Measurements from ENCODE around the gene TMED8.
"Not testable (repeated sequence)": the region's sequence is repeated elsewhere in the genome, so short reads cannot be mapped to it uniquely, and the experiment has no call there.

Gene TMED8

GRCh38 chr14:77359626-77360025 lies 17.3 kb downstream of the TMED8 start:
- DNase-seq = no peak

DNA sequence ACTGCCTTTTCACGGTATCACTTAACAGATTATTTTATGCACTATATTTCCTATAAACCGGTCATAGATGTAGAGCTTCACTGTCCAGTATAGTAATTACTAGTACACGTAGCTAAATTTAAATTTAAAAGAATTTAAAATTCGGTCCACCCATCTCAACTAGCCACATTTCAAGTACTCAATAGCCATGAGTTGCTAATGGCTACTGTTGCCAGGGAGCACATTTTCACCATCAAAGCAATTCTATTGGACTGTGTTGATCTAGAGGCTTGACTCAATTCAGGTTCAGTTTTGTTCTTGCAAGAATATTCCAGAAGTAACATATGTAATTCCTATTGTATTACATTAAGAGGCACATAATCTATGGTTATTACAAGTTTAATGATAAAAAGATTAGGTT lies 20.0 kb downstream of the TMED8 start:
- no peak for DNase-seq

DNA sequence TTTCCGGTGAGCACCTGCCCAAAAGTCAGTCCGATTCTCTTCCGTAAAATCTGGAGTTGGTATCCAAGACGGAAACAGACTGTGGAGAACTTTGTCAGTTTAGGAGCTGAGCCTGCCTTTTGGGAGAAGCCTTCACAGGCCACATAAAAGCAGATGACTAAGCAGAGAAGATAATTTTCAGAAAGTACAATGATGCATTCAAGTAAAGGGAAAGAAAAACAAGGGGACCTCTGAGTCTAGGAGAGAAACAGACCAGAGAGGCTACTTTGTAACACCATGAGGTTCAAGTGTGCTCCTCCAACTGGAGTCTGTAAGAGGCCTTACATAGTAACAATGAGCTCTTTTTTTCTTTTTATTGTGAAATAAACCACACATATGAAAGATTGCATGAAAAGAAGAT lies 21.1 kb downstream of the TMED8 start:
- no peak for DNase-seq

DNA sequence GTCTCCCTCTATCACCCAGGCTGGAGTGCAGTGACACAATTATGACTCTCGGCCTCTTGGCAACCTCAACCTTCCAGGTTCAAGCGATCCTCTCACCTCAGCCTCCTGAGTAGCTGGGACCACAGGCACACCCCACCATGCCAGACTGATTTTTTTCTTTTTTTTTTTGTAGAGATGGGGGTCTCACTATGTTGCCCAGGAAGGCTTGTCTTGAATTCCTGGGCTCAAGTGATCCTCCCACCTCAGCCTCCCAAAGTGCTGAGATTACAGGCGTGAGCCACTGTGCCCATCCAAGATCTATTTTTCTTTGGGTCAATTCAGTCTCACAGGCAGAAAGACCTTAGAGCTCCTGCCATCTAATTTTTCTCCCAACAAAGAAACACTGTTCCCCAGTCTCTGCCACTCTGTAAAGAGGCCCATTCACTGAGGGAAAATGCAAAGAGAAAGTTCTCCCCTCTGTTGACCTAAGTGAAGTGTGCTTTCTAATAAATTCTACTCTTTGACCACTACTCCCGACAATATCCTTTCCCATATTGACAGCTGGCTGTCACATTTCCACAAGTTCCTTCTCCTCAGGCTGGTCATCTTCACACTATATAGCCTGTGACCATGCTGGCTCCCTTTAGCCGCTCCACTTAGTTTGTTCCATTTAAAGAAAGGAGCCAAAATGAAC lies 23.3 kb downstream of the TMED8 start:
- no peak for DNase-seq

DNA sequence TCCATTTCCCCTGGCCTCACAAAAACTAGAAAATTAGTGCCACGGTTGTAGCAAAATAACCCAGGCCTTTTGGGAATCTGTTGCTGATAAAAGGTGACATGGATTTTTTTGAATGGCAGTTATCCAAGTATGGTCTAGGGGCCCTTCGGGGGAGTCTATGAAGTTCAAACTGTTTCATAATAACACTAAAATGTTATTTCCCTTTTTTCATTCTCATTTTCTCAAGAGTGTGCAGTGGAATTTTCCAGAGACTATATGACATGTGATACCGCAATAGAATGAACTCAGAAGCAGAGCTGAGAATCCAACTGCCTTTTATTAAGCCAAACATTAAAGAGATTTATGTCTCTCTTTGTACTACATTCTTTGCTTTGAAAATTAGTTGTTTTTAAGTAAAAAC lies 29.1 kb downstream of the TMED8 start:
- DNase-seq = no peak

- no peak for DNase-seq
Measured at GRCh38 chr14:77346495-77346894, 30.4 kb downstream of the TMED8 start.

- no peak for DNase-seq
Measured at GRCh38 chr14:77344377-77344996, 32.4 kb downstream of the TMED8 start.

DNA sequence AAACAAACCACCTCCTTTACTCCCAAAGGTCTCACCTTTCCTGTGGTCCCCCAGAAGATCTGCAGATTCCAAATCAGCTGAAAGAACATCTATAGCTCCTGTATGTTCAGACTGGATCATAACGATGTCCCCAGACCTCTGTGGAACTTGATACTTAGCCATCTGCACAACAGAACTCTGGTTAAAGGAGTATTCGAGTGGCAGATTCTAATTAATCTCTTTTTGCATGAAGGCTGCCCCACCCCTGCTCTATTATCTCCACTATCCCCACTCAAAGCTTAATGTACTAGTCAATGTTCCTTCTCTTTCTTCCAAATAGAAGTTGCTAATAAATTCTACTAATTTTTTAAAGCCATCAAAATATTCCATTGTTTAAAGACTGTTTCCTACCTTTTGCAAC lies 33.2 kb downstream of the TMED8 start:
- DNase-seq = no peak

DNA sequence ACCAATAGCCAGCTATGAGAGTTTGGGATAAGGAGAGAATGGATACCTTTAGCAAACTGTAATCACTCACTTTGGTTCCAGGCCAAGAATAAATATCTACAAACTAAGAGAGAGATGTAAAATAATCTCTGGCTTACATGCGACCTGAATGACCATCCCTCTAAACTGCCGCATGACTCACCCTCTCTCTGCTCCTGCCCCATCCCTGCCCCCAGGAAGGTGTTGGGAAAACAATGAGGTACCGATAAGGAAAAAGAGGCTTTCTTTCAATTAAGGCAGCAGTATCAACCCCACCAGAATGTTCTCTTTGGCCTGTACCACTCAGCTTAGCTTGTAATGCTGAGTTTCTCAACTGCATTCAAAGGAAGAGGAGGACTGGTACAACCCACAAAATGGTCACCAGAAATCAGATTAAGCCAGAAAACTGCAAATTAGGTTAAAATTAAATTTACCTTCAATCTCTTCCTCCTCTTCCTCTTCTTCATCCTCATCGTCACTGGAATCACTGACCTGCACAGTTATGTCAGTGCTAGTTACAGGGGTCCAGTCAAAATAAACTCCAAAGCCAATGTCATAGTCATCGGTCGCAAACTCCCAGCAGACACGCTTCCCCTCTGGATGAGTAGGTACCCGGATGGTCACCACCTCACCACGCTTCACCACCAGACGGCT lies 34.0 kb downstream of the TMED8 start:
- DNase-seq = no peak

GRCh38 chr14:77340389-77340788 lies 36.5 kb downstream of the TMED8 start:
- DNase-seq = no peak

GRCh38 chr14:77339407-77339806 lies 37.5 kb downstream of the TMED8 start:
- DNase-seq = no peak

- no peak for DNase-seq
Measured at GRCh38 chr14:77338302-77338701, 38.6 kb downstream of the TMED8 start.

DNA sequence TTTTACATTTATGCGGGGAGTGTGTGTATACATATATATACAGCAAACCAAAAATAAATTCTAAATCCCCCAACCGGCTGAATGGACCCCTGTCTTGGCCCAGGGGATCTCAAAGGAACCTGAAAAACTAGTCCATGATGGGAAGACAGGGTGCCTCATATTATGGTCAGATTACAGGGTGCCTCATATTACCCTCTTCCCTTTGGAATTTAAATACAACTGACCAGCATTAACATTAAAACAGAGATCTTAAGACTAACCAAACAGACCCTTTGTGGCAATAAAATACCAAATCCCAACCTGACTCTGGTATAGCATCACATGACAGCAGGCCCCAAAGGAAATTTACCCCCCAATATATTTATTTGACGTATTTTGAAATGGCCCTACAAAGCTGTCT lies 39.0 kb downstream of the TMED8 start:
- no peak for DNase-seq

DNA sequence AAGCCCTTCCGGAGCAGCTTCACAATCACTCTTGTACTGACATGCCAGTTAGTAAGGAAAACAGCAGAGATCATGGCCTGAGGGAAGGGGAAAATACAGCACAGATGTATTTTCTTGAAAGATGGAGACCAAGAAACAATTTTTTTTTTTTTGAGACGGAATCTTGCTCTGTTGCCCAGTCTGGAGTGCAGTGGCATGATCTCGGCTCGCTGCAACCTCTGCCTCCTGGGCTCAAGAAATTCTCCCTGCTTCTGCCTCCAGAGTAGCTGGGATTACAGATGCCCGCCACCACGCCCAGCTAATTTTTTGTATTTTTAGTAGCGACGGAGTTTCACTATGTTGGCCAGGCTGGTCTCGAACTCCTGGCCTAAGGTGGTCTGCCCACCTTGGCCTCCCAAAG lies 39.6 kb downstream of the TMED8 start:
- DNase-seq = not testable (repeated sequence)

- DNase-seq = no peak
Measured at GRCh38 chr14:77335576-77335975, 41.3 kb downstream of the TMED8 start.

DNA sequence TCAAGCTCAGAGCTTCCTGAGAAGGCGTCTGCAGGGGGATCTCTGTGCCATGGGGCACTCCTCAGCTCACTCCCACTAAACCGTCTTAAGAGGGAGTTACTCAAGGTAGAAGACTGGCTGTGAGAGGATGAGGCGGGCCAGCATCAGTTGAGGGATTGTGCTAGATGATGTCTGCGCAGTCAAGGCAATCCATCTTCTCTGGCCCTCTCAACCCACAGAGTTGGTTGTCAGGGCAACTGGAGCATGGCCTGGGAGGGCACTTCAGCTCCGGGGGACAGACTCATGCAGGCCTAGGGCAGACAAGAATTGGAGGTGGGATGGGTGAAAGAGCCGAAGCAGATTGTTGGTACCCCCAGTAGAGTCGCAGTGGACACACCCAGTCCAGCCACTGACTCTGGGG lies 47.0 kb downstream of the TMED8 start:
- DNase-seq = no peak

DNA sequence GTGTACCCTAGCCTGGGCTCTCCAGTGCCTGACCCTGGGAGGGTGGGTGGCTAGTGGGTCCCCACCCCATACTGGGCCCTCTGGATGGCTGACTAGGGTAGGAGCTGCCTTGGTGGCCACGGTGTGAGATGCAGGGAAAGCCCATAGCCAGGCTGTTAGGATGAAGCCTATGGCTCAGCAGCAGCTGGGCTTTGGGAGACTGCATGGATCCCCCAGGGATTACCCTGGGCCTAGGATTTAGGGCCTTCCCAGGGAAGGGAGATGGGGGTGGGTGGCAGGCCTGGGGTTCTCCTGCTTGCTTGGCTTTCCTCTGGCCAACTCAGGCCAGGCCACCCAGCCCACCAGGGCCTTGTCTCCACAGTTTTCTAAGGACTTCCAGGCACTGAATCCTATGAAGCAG lies 49.8 kb downstream of the TMED8 start:
- no peak for DNase-seq

DNA sequence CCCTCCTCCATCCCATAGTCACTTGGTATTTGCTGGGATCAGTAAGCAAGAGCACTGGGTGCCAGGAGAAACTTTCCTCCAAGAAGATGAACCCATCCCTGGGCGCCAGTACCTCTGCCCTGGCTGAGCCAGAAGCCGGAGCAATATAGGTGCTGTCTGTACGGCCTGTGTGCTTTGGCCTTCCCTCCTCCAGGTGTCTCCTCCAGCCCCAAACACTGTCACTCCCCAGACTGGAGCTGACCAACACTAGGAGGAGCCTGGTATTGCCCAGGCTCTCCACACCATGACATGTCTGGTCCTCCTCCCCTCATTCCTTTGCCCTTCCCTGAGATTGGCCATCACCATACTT lies 51.2 kb downstream of the TMED8 start:
- DNase-seq = no peak

DNA sequence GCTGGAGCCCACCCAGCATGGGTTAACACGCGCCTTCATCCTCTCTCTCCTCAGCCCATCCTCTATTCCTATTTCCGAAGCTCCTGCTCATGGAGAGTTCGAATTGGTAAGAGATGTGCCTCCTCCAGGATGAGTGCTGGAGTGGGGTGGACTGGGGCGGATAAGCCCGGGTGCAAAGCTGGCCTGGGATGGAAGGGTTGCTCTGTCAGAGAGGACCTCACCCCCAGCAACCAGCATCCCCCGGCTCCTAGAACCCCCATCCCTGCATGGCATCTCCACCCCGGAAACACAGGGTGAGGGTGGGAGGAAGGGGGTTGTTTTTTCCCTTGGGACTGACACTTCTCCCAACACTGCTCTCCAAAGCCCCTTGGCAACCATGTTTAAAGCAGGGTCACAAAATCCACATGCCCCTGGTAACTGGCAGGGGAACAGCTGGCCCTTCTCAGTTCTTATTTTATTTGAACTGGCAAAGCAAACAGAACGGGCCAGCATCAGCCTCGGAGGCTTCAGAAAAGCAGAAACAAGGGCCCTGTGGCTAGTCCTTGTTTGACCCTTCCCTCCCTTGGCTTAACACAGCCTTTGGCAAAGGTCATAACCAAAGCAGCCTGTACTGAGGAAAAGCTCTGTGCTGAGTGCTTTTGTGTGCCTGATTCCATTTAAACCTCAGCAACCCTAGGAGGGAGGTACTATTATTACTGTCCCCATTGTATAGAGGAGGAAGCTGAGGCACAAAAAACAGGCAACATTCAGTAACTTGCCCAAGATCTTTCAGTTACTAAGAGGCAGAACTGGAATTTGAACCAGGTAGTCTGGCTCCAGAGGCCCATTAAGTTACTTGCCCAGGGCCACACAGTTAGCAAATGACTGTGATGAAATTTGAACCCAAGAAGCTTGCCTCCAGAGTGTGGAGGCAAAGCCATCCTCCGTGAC lies 51.8 kb downstream of the TMED8 start:
- no peak for DNase-seq

GRCh38 chr14:77324289-77324688 lies 52.6 kb downstream of the TMED8 start:
- no peak for DNase-seq

- DNase-seq = no peak
Measured at GRCh38 chr14:77323571-77323970, 53.3 kb downstream of the TMED8 start.

- DNase-seq = no peak
Measured at GRCh38 chr14:77322951-77323350, 53.9 kb downstream of the TMED8 start.

DNA sequence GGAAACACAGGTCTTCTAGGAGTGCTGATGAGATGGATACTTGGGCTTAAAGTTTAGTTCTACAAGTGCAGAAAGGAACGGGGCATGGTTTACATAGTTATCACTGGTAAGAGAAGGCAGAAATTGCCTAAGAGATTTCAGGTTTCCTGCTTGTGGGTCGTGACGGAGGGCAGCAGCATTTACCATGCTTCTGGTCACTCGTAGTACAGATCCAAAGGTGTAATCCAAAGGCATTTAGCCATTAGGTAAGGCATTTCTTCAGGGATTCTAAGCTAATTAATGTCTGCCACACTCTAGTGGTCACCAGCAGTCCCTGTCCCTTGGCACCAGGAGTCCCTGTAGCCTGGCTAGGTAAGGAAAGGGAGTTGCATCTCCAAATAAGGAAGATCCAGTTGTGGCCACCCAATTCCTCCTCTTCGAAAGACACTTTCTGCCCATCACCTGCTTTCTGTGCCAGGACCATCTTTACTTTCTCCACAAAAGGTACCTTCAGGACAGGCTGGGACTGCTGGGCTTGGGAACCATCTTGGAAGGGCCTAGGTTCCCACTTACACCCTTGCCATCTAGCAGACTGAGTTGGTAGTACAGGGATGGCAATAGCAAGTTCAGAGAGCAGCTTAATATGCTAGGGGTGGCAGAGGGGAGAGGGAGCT lies 54.5 kb downstream of the TMED8 start:
- no peak for DNase-seq
